ENCODE results near the gene RIPK4. TPM values are rescaled to one million over a fixed set of nuclear protein-coding genes. Genes with fewer than 3 reads are reported as not detected.
A peak's percentile ranks its signal among the peaks of the same experiment; 100 is the strongest.

RIPK4 gene
- total RNA-seq, 1 experiment from 2014 or later: 24.1 TPM

- H3K36me3 ChIP-seq (ENCODE audit: control insufficient read depth, insufficient read depth, low read length): no peaks in the 10 kb centered on the region
- peak overlapping the region; percentile 88 for H3K4me3 Mint-ChIP-seq (ENCODE audit: unreplicated experiment)
- H3K9me3 ChIP-seq: no peaks in the 10 kb centered on the region
- no peaks in the 10 kb centered on the region for H3K27me3 Mint-ChIP-seq (ENCODE audit: insufficient read depth, unreplicated experiment)
- peaks cover 12% of the 10 kb centered on the region for H3K36me3 Mint-ChIP-seq (ENCODE audit: insufficient read depth, unreplicated experiment)
- TF ChIP-seq CTCF (IDR thresholded peaks at IDR 0.05; ENCODE audit: insufficient read depth in 1 of 2, low read depth in 1 of 2, low read length in 1 of 2, severe bottlenecking in 1 of 2, unreplicated experiment in 1 of 2): no peak
- ChIA-PET CTCF (interaction anchor here (1.2 to 2.4 kb wide), 4 partner anchors 63 to 103 kb away, joined by 3 to 22 read pairs (median 5); no protein-coding TSS in a partner anchor), POLR2A (interaction anchor here (0.5 to 3.4 kb wide), 4 partner anchors 34 to 55 kb away, joined by 3 to 17 read pairs (median 5); no protein-coding TSS in a partner anchor)
- peak overlapping the region; percentile 40 for H3K4me3 ChIP-seq (ENCODE audit: low read depth, low read length)
- peak; percentile 76 to 87 for DNase-seq
- BruUV-seq (replicated peaks): no TSS peak
- H3K9me3 Mint-ChIP-seq (ENCODE audit: unreplicated experiment): no peaks in the 10 kb centered on the region
- peak overlapping the region; percentile 88 for H3K27ac Mint-ChIP-seq (ENCODE audit: unreplicated experiment)
- H3K27me3 ChIP-seq (replicated peaks; ENCODE audit: control insufficient read depth, insufficient read depth, low read length): no peaks in the 10 kb centered on the region
- H3K4me1 ChIP-seq: peaks cover 53% of the 10 kb centered on the region
- H3K4me1 Mint-ChIP-seq (ENCODE audit: low read depth, unreplicated experiment): peaks cover 41% of the 10 kb centered on the region
- intact Hi-C loops (cut with micrococcal nuclease; ENCODE audit: unreplicated experiment): loop anchor here (1.0 kb wide), 1 partner anchor 101 kb away; no protein-coding TSS in a partner anchor
Observed at GRCh38 chr21:41713495-41714281, 53.2 kb downstream of the RIPK4 start.

GRCh38 chr21:41712730-41713129 lies 54.1 kb downstream of the RIPK4 start:
- ChIA-PET CTCF (no interaction called here), POLR2A (interaction anchor here (0.5 kb wide), 1 partner anchor 33 kb away, joined by 3 read pairs; no protein-coding TSS in a partner anchor)
- no peaks in the 10 kb centered on the region for H3K27me3 ChIP-seq (replicated peaks; ENCODE audit: control insufficient read depth, insufficient read depth, low read length)
- H3K9me3 Mint-ChIP-seq (ENCODE audit: unreplicated experiment): peaks cover 2% of the 10 kb centered on the region
- peak overlapping the region; percentile 88 for H3K27ac Mint-ChIP-seq (ENCODE audit: unreplicated experiment)
- peaks cover 44% of the 10 kb centered on the region for H3K4me1 Mint-ChIP-seq (ENCODE audit: low read depth, unreplicated experiment)
- H3K36me3 ChIP-seq (ENCODE audit: control insufficient read depth, insufficient read depth, low read length): peaks cover 2% of the 10 kb centered on the region; the same call in 1 of the 2 replicates
- intact Hi-C loops (cut with micrococcal nuclease; ENCODE audit: unreplicated experiment): no loop called here
- DNase-seq: no peak
- H3K36me3 Mint-ChIP-seq (ENCODE audit: insufficient read depth, unreplicated experiment): peaks cover 16% of the 10 kb centered on the region
- H3K9me3 ChIP-seq: no peaks in the 10 kb centered on the region
- peak overlapping the region; percentile 88 for H3K4me3 Mint-ChIP-seq (ENCODE audit: unreplicated experiment)
- no peak overlapping the region for H3K4me3 ChIP-seq (ENCODE audit: low read depth, low read length)
- TF ChIP-seq CTCF (IDR thresholded peaks at IDR 0.05; ENCODE audit: insufficient read depth in 1 of 2, low read depth in 1 of 2, low read length in 1 of 2, severe bottlenecking in 1 of 2, unreplicated experiment in 1 of 2): no peak
- H3K4me1 ChIP-seq: peaks cover 46% of the 10 kb centered on the region
- H3K27me3 Mint-ChIP-seq (ENCODE audit: insufficient read depth, unreplicated experiment): no peaks in the 10 kb centered on the region
- BruUV-seq (replicated peaks): no TSS peak

GRCh38 chr21:41712201-41712600 lies 54.7 kb downstream of the RIPK4 start:
- ChIA-PET POLR2A (no interaction called here), CTCF (no interaction called here)
- H3K27me3 ChIP-seq (replicated peaks; ENCODE audit: control insufficient read depth, insufficient read depth, low read length): no peaks in the 10 kb centered on the region
- H3K4me3 ChIP-seq (ENCODE audit: low read depth, low read length): no peak overlapping the region
- peaks cover 7% of the 10 kb centered on the region for H3K9me3 Mint-ChIP-seq (ENCODE audit: unreplicated experiment)
- intact Hi-C loops (cut with micrococcal nuclease; ENCODE audit: unreplicated experiment): no loop called here
- peak overlapping the region; percentile 88 for H3K4me3 Mint-ChIP-seq (ENCODE audit: unreplicated experiment)
- peaks cover 49% of the 10 kb centered on the region for H3K4me1 Mint-ChIP-seq (ENCODE audit: low read depth, unreplicated experiment)
- peaks cover 21% of the 10 kb centered on the region for H3K36me3 Mint-ChIP-seq (ENCODE audit: insufficient read depth, unreplicated experiment)
- H3K4me1 ChIP-seq: peaks cover 46% of the 10 kb centered on the region
- BruUV-seq (replicated peaks): no TSS peak
- peaks cover 2% of the 10 kb centered on the region; the same call in 1 of the 2 replicates for H3K36me3 ChIP-seq (ENCODE audit: control insufficient read depth, insufficient read depth, low read length)
- H3K27ac Mint-ChIP-seq (ENCODE audit: unreplicated experiment): peak overlapping the region; percentile 36
- TF ChIP-seq CTCF (IDR thresholded peaks at IDR 0.05; ENCODE audit: insufficient read depth in 1 of 2, low read depth in 1 of 2, low read length in 1 of 2, severe bottlenecking in 1 of 2, unreplicated experiment in 1 of 2): no peak
- no peaks in the 10 kb centered on the region for H3K27me3 Mint-ChIP-seq (ENCODE audit: insufficient read depth, unreplicated experiment)
- no peak for DNase-seq
- no peaks in the 10 kb centered on the region for H3K9me3 ChIP-seq
